NT2/D1 (cell line): ENCODE measurements around the gene PHYHIPL.

Experiments
- DNase-seq: peaks from one replicate; pipeline ENCODE4 v3.0.0-alpha.2; 2011; ENCODE audit warnings: low read depth, low spot score
- H3K27me3 ChIP-seq: 2 replicates; pipeline ENCODE4 v1.6.0; 2011; ENCODE audit warnings: mild to moderate bottlenecking; ENCODE audit not compliant: insufficient read length, insufficient read depth
- H3K36me3 ChIP-seq: 2 replicates; pipeline ENCODE4 v1.6.1; 2011; ENCODE audit warnings: mild to moderate bottlenecking, low read length, mixed read lengths; ENCODE audit not compliant: insufficient read depth, insufficient read length
- H3K4me1 ChIP-seq: 2 replicates; pipeline ENCODE4 v1.5.1; 2011; ENCODE audit not compliant: insufficient read depth, insufficient read length
- H3K4me3 ChIP-seq: 2 replicates; pipeline ENCODE4 v1.5.1; 2011; ENCODE audit warnings: low read depth; ENCODE audit not compliant: insufficient read length
- H3K9ac ChIP-seq: 2 replicates; pipeline ENCODE4 v1.6.0; 2011; ENCODE audit warnings: low read depth; ENCODE audit not compliant: insufficient read length
- H3K9me3 ChIP-seq: 2 replicates; pipeline ENCODE4 v1.5.1; 2011; ENCODE audit warnings: mild to moderate bottlenecking, low read length; ENCODE audit not compliant: insufficient read depth
- SUZ12 ChIP-seq: IDR thresholded peaks from 2 replicates; pipeline ENCODE4 v1.6.1; 2011; ENCODE audit not compliant: insufficient read length, insufficient read depth; ENCODE audit errors: extremely low read depth
- YY1 ChIP-seq: IDR thresholded peaks from 2 replicates; pipeline ENCODE4 v1.6.1; 2011; ENCODE audit not compliant: insufficient read length, insufficient read depth
- ZNF274 ChIP-seq: IDR thresholded peaks from 2 replicates; pipeline ENCODE4 v1.6.1; 2011; ENCODE audit warnings: mild to moderate bottlenecking, low read depth, low read length

The PHYHIPL gene

GRCh38 chr10:59176241-59177030 is at the start of gene PHYHIPL:
Gene PHYHIPL (plus strand): TSS chr10:59176643. CDS start chr10:59176854, 211 bp downstream.
- Histone ChIP-seq H3K9ac (peak within 1 kb of the TSS; percentile 64), H3K36me3 (no peaks in the 10 kb centered on the region), H3K4me3 (peak within 1 kb of the TSS; percentile 29), H3K9me3 (no peaks in the 10 kb centered on the region), H3K27me3 (peaks cover 17% of the 10 kb centered on the region), H3K4me1 (no peaks in the 10 kb centered on the region)
- peak; percentile 6 for DNase-seq
- TF ChIP-seq SUZ12 (no peak), YY1 (no peak), ZNF274 (no peak)

GRCh38 chr10:59126991-59127390 is 49.5 kb upstream of the PHYHIPL start:
- no peaks in the 10 kb centered on the region for H3K4me1 ChIP-seq
- TF ChIP-seq ZNF274 (no peak), YY1 (no peak), SUZ12 (no peak)
- DNase-seq: no peak
- no peak overlapping the region for H3K9ac ChIP-seq
- no peaks in the 10 kb centered on the region for H3K27me3 ChIP-seq
- H3K36me3 ChIP-seq: no peaks in the 10 kb centered on the region
- no peak overlapping the region for H3K4me3 ChIP-seq
- H3K9me3 ChIP-seq: no peaks in the 10 kb centered on the region

- H3K27me3 ChIP-seq: no peaks in the 10 kb centered on the region
- H3K4me3 ChIP-seq: no peak overlapping the region
- no peak overlapping the region for H3K9ac ChIP-seq
- DNase-seq: no peak
- no peaks in the 10 kb centered on the region for H3K9me3 ChIP-seq
- H3K4me1 ChIP-seq: no peaks in the 10 kb centered on the region
- H3K36me3 ChIP-seq: no peaks in the 10 kb centered on the region
- no peak for TF ChIP-seq YY1
- no peak for TF ChIP-seq ZNF274
- no peak for TF ChIP-seq SUZ12
Observed at GRCh38 chr10:59127991-59128390, 48.5 kb upstream of the PHYHIPL start.

DNA sequence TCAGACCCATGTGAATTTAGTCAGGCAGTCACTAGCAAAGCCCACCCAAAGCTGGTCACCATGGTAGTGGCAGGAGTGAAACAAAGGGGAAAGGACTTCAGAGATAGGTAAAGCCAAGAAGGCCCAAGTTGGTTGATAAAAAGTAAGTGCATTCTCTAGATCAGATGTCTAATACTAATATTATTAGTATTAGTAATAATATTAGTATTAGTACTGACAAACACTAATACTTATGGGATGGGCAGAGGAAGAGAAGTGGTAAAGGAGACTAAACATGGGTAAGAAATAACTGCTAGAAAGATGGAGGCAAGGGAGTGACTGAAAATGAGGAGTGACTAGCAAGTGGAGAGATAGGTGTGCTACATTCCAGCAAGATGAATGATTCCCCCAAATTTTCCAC is 46.6 kb upstream of the PHYHIPL start:
- no peaks in the 10 kb centered on the region for H3K9me3 ChIP-seq
- TF ChIP-seq ZNF274 (no peak), SUZ12 (no peak), YY1 (no peak)
- no peak overlapping the region for H3K4me3 ChIP-seq
- H3K9ac ChIP-seq: no peak overlapping the region
- H3K27me3 ChIP-seq: no peaks in the 10 kb centered on the region
- H3K4me1 ChIP-seq: no peaks in the 10 kb centered on the region
- no peak for DNase-seq
- H3K36me3 ChIP-seq: no peaks in the 10 kb centered on the region

GRCh38 chr10:59131666-59132065 is 44.8 kb upstream of the PHYHIPL start:
- Histone ChIP-seq H3K9ac (no peak overlapping the region), H3K4me3 (no peak overlapping the region), H3K9me3 (no peaks in the 10 kb centered on the region), H3K4me1 (no peaks in the 10 kb centered on the region), H3K27me3 (no peaks in the 10 kb centered on the region), H3K36me3 (no peaks in the 10 kb centered on the region)
- TF ChIP-seq YY1: no peak
- no peak for TF ChIP-seq SUZ12
- no peak for TF ChIP-seq ZNF274
- no peak for DNase-seq

DNA sequence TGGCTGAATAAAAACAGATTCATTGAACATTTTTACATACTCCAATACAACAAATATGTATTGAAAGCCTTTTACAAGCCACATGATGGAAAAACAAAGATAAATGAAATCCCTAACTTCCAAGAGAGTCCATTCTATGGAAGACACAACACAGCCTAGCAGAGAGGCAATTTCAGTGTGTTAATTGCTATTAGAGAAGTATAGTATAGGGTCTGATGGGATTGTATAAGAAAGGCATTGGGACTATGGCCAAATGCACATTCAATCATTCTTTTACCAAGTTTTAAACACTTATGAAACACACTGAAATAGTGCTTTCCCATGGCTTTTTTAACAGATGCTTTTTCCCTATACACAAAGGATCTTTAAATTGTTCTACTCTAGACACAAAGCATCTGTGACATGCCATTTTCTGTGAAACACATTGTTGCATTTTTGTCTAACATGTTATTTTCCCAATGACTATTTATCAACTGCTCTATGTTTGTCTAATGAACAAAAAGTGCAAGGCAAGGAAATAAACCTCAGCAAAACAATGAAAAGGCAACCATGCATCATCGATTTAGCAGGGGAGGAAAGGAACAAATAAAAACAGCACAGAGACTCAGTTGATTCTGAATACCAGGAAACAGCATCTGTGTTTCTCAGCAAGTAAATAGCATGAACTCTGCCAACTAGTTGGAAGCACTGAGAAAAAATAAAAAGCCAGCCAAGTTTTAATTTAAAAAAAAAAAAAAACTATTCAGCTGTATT is 42.4 kb upstream of the PHYHIPL start:
- TF ChIP-seq SUZ12 (no peak), ZNF274 (no peak), YY1 (no peak)
- Histone ChIP-seq H3K27me3 (no peaks in the 10 kb centered on the region), H3K9me3 (no peaks in the 10 kb centered on the region), H3K36me3 (no peaks in the 10 kb centered on the region), H3K4me1 (no peaks in the 10 kb centered on the region), H3K4me3 (no peak overlapping the region), H3K9ac (no peak overlapping the region)
- DNase-seq: no peak

DNA sequence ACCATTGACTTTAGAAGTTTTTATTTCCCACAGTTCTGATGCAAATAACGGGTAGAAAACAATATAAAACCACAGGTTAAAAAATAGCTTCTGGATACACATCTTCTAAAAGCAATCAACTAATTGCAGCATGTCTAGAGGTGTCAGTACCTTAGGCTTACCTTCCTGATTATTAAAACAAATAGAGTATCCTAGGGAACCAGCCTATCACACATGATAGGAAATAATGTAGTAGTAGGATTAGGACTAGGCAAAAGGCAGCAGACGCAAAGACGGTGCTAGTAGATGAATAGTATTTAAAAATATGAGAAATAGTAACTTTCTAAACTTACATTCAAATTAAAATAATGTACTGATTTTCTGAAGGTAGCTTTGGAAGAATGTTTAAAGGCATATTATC is 41.7 kb upstream of the PHYHIPL start:
- no peaks in the 10 kb centered on the region for H3K4me1 ChIP-seq
- no peak for TF ChIP-seq SUZ12
- no peak for TF ChIP-seq YY1
- no peak for TF ChIP-seq ZNF274

More for the DNA sequence above, 41.7 kb upstream of the PHYHIPL start:
- Histone ChIP-seq H3K36me3 (no peaks in the 10 kb centered on the region), H3K9ac (no peak overlapping the region), H3K4me3 (no peak overlapping the region), H3K27me3 (no peaks in the 10 kb centered on the region), H3K9me3 (no peaks in the 10 kb centered on the region)
- no peak for DNase-seq
